OCI-LY7 (cell line): ENCODE data around the gene LRP1-AS. TPM values are rescaled to one million over a fixed set of nuclear protein-coding genes. Genes with fewer than 3 reads are reported as not detected.

Source experiments
- BruUV-seq: library from RNA; stranded (reverse); fragments of 400-500 nt; replicated peaks from 2 replicates; lab custom pipeline; 2021; lab: Mats Ljungman, UMichigan
- CTCF ChIA-PET: fragments of 300-600 bp; sonication (Branson Sonifier 250); formaldehyde crosslinking; loops from one replicate; lab custom pipeline; 2022; ENCODE audit warnings: antibody characterized with exemption; ENCODE audit not compliant: unreplicated experiment; lab: Charles Lee
- POLR2A ChIA-PET: fragments of 300-600 bp; sonication (Branson Sonifier 250); formaldehyde crosslinking; loops from one replicate; lab custom pipeline; 2022; ENCODE audit warnings: antibody characterized with exemption; lab: Charles Lee
- DNase-seq: peaks from one replicate; pipeline ENCODE4 v3.0.0-alpha.2; 2015; ENCODE audit warnings: low spot score
- H2AFZ ChIP-seq: fragments of 200-600 bp; sonication (generic), shearing (Covaris generic); 2 replicates; pipeline ENCODE4 v1.6.1; 2014; ENCODE audit warnings: mild to moderate bottlenecking, antibody characterized with exemption, low read length, moderate library complexity
- H3K27ac ChIP-seq: fragments of 200-600 bp; sonication (generic); 2 replicates; pipeline ENCODE4 v1.5.1; 2014; ENCODE audit warnings: mixed run types, low read depth, mild to moderate bottlenecking, moderate library complexity, low read length, inconsistent platforms; ENCODE audit not compliant: poor library complexity, severe bottlenecking
- H3K36me3 ChIP-seq: fragments of 200-600 bp; sonication (generic); 2 replicates; pipeline ENCODE4 v1.6.1; 2014; ENCODE audit warnings: mild to moderate bottlenecking, antibody characterized with exemption, low read length, moderate library complexity, mixed read lengths; ENCODE audit not compliant: insufficient read depth
- H3K4me1 ChIP-seq: fragments of 200-600 bp; sonication (generic); 2 replicates; pipeline ENCODE4 v1.5.1; 2014; ENCODE audit warnings: mild to moderate bottlenecking, low read length; ENCODE audit not compliant: insufficient read depth, poor library complexity, severe bottlenecking
- H3K4me2 ChIP-seq: fragments of 200-600 bp; sonication (generic); 2 replicates; pipeline ENCODE4 v1.6.1; 2014; ENCODE audit warnings: mild to moderate bottlenecking, low read length
- H3K4me3 ChIP-seq: fragments of 200-600 bp; sonication (generic); 2 replicates; pipeline ENCODE4 v1.5.1; 2014; ENCODE audit warnings: mild to moderate bottlenecking, low read depth, low read length; ENCODE audit not compliant: poor library complexity, severe bottlenecking
- H3K79me2 ChIP-seq: fragments of 200-600 bp; sonication (generic); 2 replicates; pipeline ENCODE4 v1.6.1; 2016; ENCODE audit warnings: low read depth, mild to moderate bottlenecking, low read length, moderate library complexity, mixed read lengths; ENCODE audit not compliant: insufficient read depth
- H3K9me2 ChIP-seq: fragments of 200-600 bp; sonication (generic); 2 replicates; pipeline ENCODE4 v1.6.1; 2016; ENCODE audit warnings: mild to moderate bottlenecking, low read length, mixed read lengths; ENCODE audit not compliant: insufficient read depth
- H3K9me3 ChIP-seq: fragments of 200-600 bp; sonication (generic); 2 replicates; pipeline ENCODE4 v1.6.1; 2014; ENCODE audit warnings: mild to moderate bottlenecking, mixed run types, low read length, mixed read lengths
- H4K20me1 ChIP-seq: fragments of 200-600 bp; sonication (generic); 2 replicates; pipeline ENCODE4 v1.6.1; 2014; ENCODE audit warnings: mild to moderate bottlenecking, antibody characterized with exemption, low read length, moderate library complexity, mixed read lengths; ENCODE audit not compliant: insufficient read depth
- EZH2phosphoT487 ChIP-seq: fragments of 200-600 bp; sonication (generic); IDR thresholded peaks from 2 replicates; pipeline ENCODE4 v1.6.1; 2018; ENCODE audit warnings: low read depth, borderline replicate concordance, mild to moderate bottlenecking, mixed run types, antibody characterized with exemption, low read length, moderate library complexity, mixed read lengths
- intact Hi-C: fragments of 100-400 bp; cut with micrococcal nuclease; formaldehyde crosslinking; loops from one replicate; pipeline ENCODE4 v1.10.0; 2022; ENCODE audit not compliant: unreplicated experiment
- total RNA-seq, 2 experiments: library from RNA; depleted of rRNA in 1 of 2; stranded (reverse); fragments of >200 nt in 1 of 2; shearing (Covaris generic) in 1 of 2; gene quantifications; 2 replicates each; pipeline ENCODE4 v1.2.3, GENCODE V29; 2014 to 2022
- TF ChIP-seq, protein P1 (sequence below): fragments of 200-600 bp; sonication (generic); conservative IDR thresholded peaks from 2 replicates; pipeline ENCODE4 v1.5.1; 2014; ENCODE audit warnings: mild to moderate bottlenecking, antibody characterized with exemption, low read length, moderate library complexity, mixed read lengths

The LRP1-AS gene
- total RNA-seq, 2 experiments from 2014 or later = not detected

DNA sequence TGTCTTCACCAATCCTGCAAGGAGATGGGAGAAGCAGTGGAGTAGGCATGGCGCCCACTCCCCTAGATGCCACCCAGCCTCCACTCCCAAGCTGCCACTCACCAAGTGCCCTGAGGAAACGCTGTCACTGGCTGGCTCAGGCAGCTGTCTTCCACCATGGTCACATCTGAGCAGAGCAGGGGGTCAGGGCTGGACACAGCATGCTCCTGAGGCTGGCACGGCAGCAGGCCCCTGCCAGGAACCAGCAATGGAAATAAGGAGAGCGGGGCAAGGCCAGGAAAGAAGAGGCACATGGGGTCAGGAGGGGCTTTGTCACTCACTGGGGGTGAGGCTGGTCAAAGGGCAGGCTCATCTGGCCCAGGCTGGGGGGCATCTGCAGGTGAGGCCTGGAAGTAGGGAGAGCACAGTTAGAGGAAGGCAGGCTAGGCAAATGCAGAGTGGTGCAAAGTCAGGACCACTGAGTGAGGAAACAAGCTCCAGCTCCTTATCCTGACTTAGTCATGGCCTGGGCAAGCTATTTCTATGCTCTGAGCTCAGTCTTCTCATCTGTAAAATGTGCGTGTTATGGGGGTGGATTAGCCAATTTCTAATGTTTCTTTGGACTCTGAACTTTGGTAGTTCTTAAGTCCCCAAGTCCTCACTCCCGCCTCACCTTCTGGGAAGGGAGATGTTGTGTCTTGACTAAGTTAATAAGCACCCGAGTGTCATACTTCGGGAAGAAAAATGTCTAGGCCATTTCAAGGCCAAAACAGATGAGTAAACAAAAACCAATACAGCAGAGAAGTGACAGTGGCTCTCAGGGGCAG, 50.5 kb downstream of the LRP1-AS start:
- intact Hi-C loops = no loop called here
- no peak overlapping the region for H3K4me2 ChIP-seq
- BruUV-seq = no TSS peak
- no peaks in the 10 kb centered on the region for H4K20me1 ChIP-seq
- H3K9me3 ChIP-seq = no peaks in the 10 kb centered on the region
- peaks cover 82% of the 10 kb centered on the region for H3K36me3 ChIP-seq
- TF ChIP-seq, protein P1, sequence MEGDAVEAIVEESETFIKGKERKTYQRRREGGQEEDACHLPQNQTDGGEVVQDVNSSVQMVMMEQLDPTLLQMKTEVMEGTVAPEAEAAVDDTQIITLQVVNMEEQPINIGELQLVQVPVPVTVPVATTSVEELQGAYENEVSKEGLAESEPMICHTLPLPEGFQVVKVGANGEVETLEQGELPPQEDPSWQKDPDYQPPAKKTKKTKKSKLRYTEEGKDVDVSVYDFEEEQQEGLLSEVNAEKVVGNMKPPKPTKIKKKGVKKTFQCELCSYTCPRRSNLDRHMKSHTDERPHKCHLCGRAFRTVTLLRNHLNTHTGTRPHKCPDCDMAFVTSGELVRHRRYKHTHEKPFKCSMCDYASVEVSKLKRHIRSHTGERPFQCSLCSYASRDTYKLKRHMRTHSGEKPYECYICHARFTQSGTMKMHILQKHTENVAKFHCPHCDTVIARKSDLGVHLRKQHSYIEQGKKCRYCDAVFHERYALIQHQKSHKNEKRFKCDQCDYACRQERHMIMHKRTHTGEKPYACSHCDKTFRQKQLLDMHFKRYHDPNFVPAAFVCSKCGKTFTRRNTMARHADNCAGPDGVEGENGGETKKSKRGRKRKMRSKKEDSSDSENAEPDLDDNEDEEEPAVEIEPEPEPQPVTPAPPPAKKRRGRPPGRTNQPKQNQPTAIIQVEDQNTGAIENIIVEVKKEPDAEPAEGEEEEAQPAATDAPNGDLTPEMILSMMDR = no peak
- TF ChIP-seq EZH2phosphoT487 = no peak
- CTCF ChIA-PET = interaction anchor here (0.8 kb wide), 1 partner anchor 15 kb away, joined by 4 read pairs; no protein-coding TSS in a partner anchor
- H3K4me3 ChIP-seq = no peak overlapping the region
- H3K4me1 ChIP-seq = peaks cover 19% of the 10 kb centered on the region
- no peaks in the 10 kb centered on the region for H3K79me2 ChIP-seq
- H2AFZ ChIP-seq = no peak overlapping the region
- no peaks in the 10 kb centered on the region for H3K9me2 ChIP-seq
- no peak overlapping the region for H3K27ac ChIP-seq
- POLR2A ChIA-PET = interaction anchor here (0.6 to 1.7 kb wide), 2 partner anchors 9 to 28 kb away, joined by 4 read pairs; no protein-coding TSS in a partner anchor
- DNase-seq = no peak

DNA sequence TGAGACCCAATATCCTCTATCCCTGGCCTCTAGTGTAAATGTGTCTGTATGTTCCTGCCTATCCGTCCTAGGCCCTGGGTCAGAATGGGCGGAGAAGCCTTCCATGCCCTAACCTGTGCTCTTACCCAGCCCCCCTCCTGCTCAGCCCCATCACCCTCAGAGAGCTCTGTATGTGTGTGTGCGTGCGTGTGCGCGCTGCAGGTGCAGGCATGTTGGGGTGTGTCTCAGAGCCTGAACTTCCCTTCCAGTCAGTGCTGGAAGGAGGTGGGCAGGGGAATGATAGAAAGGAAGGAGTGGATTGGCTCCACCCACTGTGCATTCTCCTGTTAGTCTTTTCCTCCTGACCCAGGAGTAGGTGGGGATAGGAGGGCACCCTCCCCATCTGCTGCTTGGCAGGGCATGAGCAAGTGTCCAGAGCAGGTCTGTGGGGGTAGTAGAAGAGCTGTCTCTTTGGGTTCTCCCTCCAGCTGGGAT, 51.3 kb downstream of the LRP1-AS start:
- ChIA-PET CTCF (no interaction called here), POLR2A (no interaction called here)
- H3K4me2 ChIP-seq = no peak overlapping the region
- DNase-seq = no peak
- H3K9me2 ChIP-seq = no peaks in the 10 kb centered on the region
- H3K36me3 ChIP-seq = peaks cover 78% of the 10 kb centered on the region
- H3K9me3 ChIP-seq = no peaks in the 10 kb centered on the region
- H3K4me3 ChIP-seq = no peak overlapping the region
- no peak for TF ChIP-seq EZH2phosphoT487
- TF ChIP-seq, protein P1 = no peak
- no peaks in the 10 kb centered on the region for H4K20me1 ChIP-seq
- no peak overlapping the region for H3K27ac ChIP-seq
- no peak overlapping the region for H2AFZ ChIP-seq
- peaks cover 19% of the 10 kb centered on the region for H3K4me1 ChIP-seq
- intact Hi-C loops = no loop called here
- no peaks in the 10 kb centered on the region for H3K79me2 ChIP-seq
- BruUV-seq = no TSS peak

DNA sequence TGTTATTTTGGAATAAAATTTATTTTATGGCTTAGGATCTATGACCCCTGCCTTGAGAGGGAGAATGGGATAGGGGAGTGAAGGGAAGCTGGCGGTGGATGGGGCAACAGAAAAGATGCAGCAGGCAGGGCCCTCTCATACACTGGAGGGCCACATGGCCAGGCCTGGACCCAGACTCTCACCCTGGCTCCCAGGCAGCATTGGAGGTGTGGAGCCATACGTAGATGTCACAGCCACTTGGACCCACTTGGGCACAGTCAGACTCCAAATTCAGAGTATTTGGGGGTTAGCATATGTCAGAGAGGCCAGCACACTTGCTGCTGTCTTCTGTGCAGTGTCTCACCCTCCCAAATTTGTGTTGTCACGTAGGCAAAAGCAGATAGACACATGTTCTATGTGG, 52.0 kb downstream of the LRP1-AS start:
- Histone ChIP-seq H3K4me2 (no peak overlapping the region), H3K4me3 (no peak overlapping the region), H3K4me1 (peaks cover 19% of the 10 kb centered on the region), H3K27ac (no peak overlapping the region), H3K9me3 (no peaks in the 10 kb centered on the region), H3K36me3 (peaks cover 76% of the 10 kb centered on the region), H2AFZ (no peak overlapping the region), H3K79me2 (no peaks in the 10 kb centered on the region), H3K9me2 (no peaks in the 10 kb centered on the region), H4K20me1 (no peaks in the 10 kb centered on the region)
- POLR2A ChIA-PET = interaction anchor here (0.5 kb wide), 1 partner anchor 836 kb away, joined by 3 read pairs; no protein-coding TSS in a partner anchor
- no peak for DNase-seq
- no peak for TF ChIP-seq EZH2phosphoT487
- TF ChIP-seq, protein P1 = no peak
- no TSS peak for BruUV-seq
- intact Hi-C loops = no loop called here
- CTCF ChIA-PET = interaction anchor here (0.6 kb wide), 1 partner anchor 40 kb away, joined by 3 read pairs; no protein-coding TSS in a partner anchor
